RPMI8226 (cell line): ENCODE results near the gene PDE6B.
"Not testable (repeated sequence)": the region's sequence is repeated elsewhere in the genome, so short reads cannot be mapped to it uniquely, and the experiment has no call there.

Source experiments
- DNase-seq: peaks from one replicate; pipeline ENCODE4 v3.0.0-alpha.2; 2015

PDE6B gene

DNA sequence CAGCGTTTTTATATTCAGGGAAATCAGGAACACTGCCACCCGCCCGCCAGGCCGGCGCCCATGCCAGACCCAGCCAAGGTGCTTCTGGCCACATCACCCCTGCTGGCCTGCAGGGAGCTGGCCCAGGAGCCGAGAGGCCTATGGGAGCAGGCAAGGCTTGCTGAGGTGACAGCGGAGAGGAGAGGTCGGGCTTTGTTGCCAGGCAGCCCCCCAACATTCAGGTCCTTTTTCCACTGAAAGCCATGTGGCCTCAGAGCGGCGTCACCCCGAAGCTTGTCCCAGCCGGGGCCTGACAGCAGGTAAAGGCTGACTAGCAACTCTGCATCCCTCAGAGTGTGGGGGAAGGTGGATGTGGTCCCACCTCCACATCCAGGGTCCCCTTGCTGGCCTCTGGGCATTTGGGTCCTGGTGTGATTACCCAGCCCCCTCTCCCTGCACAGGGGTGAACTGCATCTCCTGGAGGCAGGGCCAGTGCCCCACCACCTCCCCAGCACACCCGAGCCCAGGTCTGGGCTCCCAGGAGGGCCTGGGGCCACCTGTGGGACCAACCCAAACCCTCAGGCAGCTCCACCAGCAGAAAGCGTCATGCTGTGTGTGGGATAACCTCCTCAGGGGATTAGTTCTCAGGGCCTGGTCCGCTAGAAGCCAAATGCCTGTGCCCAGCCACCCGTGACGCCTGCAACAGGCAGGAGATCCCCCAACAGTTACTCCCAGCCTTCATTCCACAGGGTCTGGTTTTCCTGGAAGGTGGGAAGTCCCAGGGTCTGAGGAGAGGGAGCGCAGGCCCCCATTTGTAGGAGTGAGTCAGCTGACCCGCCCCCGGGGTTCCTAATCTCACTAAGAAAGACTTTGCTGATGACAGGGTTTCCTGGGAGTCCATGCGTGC lies at the start of gene PDE6B:
PDE6B (plus strand) TSS at position 869 of the 886 bp plus-strand sequence. CDS start 54 bp downstream, outside the sequence.
- no peak for DNase-seq

- no peak for DNase-seq
These were observed 49.0 kb upstream of the PDE6B start, which contains the start of gene TMEM271 for GRCh38 chr4:576245-576821. TMEM271 (minus strand) TSS chr4:576295; CDS start chr4:576062, 233 bp downstream.

GRCh38 chr4:576991-577498 lies 48.3 kb upstream of the PDE6B start:
- no peak for DNase-seq

DNA sequence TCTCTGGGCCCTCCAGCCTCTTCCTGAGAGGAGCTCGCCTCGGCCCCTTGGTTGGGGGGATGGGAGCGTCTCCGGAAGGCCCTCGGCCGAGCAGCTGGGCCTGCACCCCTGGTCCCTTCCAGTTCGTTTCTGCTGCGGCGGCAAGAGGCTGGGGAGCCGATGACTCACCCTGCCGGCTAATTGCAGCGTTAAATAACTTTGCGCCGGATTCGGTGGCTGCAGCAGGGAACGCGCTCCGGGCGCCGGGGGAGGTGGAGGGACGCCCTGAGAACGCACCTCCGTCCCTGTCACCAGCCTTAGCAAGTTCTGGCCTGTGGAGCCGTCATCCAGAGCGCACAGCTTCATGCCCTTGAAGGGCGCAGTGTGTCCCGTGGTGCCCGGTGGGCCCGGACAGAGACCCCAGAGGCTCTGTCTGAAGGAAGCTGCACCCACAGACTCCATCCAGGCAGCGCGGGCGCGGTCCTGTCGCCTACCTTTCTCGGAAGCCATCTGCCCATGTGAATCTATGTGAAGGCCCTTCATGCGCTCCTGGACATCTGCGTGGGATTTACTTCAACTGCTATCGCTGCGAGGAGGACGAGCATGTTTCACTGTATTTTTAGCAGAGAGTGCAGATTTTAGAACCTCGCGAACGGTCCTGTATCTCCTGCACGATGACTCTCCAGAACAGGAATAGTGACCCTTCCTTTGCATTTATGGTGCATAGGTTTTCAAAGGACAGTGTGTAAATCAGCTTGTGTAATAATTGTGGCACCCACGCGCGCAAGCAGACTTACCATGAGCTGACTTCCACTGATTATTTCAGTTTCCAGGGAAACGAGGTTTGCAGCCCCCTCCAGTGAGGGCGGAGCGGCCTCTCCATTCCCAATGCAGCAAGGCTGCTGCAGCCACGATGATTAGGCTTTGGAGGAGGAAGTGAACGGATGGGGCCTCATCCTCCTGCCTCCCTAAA lies 47.6 kb upstream of the PDE6B start:
- DNase-seq: peak; percentile 82

DNA sequence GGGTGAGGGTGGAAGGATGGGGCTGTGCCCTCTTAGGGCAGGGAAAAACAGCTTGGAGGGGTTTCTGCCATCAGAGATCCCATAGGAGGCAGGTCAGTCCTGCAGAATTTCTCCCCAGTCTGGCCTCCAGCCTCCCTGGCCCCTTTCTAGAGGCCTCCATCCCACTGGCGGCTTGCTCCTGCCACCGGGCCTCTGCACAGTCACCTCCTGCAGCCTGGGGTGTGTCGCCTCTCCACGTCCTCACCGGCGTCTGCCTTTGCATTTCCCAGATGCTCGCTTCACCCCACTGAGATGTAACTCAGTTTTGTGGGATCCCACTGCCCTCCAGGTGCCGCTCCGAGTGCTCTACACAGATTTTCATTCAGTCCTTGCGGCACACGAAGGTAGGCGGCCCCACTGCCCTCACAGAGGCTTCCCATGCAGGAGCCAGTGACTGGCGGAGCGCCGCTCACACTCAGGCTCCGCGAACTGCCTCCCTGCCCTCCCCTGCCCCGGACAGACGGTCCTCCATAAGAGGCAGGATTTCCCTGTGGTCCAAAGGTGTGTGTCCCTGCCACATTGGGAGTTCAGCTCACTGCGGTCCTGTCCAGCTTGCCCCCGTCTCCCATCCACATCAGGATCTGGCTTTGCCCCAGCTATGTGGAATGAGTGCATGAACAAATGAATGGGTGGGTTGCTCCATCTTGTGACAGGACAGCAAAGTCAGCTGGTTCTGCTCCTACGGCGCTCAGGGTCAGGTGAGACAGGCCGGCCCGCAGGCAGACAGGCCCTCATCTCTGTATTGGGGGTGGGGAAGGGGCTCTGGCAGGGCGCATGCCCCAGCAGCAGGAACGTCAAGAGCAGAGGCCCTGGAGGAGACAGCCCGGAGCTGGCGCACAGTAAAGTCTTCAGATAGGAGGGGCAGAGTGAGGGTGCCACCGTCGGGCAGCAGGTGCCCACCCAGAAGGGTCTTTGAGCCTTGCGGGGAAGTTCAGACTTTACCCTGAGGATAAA lies 46.6 kb upstream of the PDE6B start:
- no peak for DNase-seq

GRCh38 chr4:579543-580175 lies 45.7 kb upstream of the PDE6B start:
- DNase-seq: peak; percentile 78

DNA sequence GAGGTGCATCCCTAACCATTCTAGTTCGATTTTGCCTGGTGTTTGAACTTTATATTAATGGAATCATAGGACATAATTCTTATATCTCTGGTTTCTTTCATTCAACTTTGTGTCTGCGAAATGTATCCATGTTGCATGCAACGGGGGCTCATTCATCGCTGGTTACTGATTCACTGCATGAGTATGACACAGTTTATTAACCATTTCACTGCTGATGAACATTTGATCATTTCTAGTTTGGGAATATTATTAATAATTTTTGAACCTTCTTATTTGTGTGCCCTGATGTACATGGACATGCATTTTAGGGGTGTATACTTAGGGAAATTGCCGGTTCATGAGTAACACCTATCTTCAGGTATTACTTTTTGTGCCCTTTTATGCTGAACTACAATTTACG lies 44.2 kb upstream of the PDE6B start:
- no peak for DNase-seq

GRCh38 chr4:581753-582361 lies 43.5 kb upstream of the PDE6B start:
- no peak for DNase-seq

DNA sequence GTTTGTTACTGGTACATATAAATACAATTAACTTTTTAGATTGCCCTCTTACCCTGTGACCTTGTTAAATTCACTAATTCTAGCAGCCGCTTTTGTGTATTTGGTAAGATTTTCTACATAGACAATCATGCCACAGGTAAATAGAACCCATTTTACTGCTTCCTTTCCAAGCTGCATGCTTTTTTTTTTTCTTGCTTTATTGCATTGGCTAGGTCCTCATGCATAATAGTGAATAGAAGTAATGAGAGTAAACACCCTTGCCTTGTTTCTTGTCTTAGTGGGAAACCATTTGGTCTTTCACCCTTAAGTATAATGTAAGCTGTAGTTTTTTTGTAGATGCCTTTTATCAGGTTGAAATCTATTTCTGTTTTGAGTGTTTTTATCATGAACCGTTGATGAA lies 41.6 kb upstream of the PDE6B start:
- no peak for DNase-seq

GRCh38 chr4:587671-588350 lies 37.6 kb upstream of the PDE6B start:
- DNase-seq: no peak

DNA sequence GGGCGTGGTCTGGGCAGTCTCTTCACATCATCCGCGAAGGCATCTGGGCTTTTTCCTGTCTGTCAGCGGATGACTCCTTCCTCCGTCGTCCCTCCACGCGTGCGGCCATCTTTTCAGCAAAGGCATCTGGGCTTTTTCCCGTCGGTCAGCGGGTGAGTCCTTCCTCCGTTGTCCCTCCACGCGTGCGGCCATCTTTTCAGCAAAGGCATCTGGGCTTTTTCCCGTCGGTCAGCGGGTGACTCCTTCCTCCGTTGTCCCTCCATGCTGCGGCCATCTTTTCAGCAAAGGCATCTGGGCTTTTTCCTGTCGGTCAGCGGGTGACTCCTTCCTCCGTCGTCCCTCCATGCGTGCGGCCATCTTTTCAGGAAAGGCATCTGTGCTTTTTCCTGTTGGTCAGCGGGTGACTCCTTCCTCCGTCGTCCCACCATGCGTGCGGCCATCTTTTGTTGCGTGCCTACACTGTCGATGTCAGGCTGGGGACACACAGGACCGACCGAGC lies 37.0 kb upstream of the PDE6B start:
- DNase-seq: no peak

DNA sequence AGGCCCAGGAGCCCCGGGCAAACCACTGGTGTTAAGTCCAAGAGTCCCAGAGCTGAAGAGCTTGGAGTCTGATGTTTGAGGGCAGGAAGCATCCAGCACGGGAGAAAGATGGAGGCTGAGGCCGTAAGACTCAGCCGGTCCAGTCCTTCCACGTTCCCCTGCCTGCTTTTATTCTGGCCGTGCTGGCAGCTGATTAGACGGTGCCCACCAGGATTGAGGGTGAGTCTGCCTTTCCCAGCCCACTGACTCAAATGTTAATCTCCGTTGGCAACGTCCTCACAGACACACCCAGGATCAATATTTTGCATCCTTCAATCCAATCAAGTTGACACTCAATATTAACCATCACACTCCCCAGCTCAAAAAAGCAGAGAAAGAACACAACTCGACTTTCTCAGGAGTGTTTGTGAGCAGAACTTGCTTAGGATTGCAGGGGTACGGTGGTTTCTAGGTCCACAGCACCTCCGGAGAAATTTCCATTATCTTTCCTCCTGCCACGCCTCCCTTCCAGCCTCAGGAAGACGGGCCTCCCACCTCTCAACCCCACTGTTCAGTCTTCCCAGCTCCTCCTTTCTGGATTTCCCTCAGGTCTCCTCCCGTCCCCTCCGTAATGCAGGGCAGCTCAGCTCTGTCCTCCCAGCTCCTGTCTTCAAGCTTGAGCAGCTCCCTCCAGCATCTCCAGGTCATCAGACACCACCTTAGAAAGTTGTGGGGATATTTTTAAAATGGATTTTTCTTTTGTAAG lies 36.0 kb upstream of the PDE6B start:
- DNase-seq: no peak

DNA sequence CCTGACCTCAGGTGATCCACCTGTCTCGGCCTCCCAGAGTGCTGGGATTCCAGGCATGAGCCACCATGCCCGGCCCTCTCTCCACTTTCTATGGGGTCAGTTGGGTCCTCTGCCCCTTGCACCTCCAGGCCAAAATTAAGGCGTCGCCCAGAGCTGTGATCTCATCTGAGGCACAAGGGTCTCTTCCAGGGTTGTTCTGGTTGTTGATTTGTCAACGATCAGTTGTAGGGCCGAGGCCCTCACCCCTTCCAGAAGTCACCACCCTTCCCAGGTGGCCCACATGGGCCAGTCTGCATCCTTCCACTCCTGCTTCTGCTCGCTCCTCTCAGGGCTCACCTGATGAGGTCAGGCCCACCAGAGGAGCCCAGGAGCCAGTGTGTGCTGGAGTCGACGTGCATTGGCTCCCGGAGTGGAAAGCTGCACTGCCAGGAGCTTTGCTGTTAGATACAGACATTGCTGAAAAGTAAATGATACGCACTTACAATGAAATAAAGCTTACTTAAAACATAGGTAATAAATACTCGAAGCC lies 35.0 kb upstream of the PDE6B start:
- no peak for DNase-seq

DNA sequence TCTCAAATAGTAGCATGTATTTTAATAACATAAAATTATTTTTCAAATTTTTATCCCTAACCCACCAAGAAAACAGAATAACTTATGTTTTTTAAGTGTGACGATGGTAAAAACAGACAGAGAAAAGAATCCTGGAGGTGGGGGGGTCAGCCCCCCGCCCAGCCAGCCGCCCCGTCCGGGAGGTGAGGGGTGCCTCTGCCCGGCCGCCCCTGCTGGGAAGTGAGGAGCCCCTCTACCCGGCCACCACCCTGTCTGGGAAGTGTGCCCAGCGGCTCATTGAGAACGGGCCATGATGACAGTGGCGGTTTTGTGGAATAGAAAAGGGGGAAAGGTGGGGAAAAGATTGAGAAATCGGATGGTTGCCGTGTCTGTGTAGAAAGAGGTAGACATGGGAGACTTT lies 33.2 kb upstream of the PDE6B start:
- not testable (repeated sequence) for DNase-seq

DNA sequence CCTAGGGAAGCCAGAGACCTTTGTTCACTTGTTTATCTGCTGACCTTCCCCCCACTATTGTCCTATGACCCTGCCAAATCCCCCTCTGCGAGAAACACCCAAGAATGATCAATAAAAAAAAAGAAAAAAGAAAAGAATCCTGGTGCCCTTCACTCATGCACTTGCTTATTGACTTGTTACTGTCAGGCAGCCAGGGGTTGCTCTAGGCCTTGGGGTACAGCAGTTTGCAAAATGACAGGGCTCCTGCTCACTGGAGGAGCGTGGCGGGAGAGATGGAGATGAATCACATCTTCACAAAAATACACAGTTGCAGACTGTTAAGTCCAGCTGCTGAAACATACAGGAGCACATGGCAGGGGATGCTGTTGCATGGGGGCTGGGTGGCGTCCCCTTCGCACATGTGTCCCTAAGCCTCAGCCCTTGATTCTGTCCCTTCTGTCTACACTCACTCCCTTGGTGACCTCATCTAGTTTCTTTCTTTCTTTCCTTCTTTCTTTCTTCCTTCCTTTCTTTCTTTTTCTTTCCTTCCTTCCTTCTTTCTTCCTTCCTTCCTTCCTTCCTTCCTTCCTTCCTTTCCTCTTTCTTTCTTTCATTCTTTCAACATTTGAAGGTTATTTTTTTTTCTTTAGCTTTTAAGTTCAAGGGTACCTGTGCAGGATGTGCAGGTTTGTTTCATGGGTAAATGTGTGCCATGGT lies 32.4 kb upstream of the PDE6B start:
- no peak for DNase-seq

- DNase-seq: no peak
These were observed 26.4 kb upstream of the PDE6B start for GRCh38 chr4:598925-599324.

DNA sequence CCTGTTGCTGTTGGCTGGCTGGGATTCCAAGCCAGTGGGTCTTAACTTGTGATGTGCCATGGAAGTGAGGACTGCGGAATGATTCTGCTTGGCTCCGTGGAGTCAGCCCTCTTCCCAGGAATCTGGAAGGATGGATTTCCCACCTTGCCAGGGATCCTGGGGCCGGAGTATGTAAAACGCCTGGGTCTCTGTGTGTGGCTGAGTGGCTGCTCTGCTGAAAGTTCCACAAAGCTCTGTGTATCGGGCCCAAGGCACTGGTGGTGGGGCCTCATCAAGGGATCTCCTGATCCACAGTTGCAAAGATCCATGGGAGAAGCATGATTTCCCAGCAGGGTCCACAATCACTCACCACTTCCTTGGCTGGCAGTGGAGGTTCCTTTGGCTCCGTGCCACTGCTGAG lies 25.2 kb upstream of the PDE6B start:
- DNase-seq: no peak

- DNase-seq: no peak
These were observed 24.4 kb upstream of the PDE6B start for GRCh38 chr4:600850-601515.
